HG03354 (cell line): ENCODE data around the gene EP400.

ENCODE experiments used
- ATAC-seq: cut with Tn5 transposase; IDR thresholded peaks from one replicate; pipeline ENCODE4 v1.9.1; 2021; ENCODE audit warnings: mild to moderate bottlenecking; ENCODE audit not compliant: unreplicated experiment, poor library complexity, severe bottlenecking

EP400 gene

GRCh38 chr12:131949431-131950181 is at the start of gene EP400:
EP400 (plus strand) TSS chr12:131949942; CDS start chr12:131960620, 10,678 bp downstream.
- peak; percentile 90 for ATAC-seq

GRCh38 chr12:131900397-131900796 is 49.3 kb upstream of the EP400 start:
- ATAC-seq = no peak

GRCh38 chr12:131901431-131902331 is 48.1 kb upstream of the EP400 start:
- no peak for ATAC-seq

- no peak for ATAC-seq
Observed at GRCh38 chr12:131902332-131903241, 47.2 kb upstream of the EP400 start.

GRCh38 chr12:131903270-131904255 is 46.2 kb upstream of the EP400 start:
- ATAC-seq = no peak

GRCh38 chr12:131904346-131904745 is 45.4 kb upstream of the EP400 start:
- no peak for ATAC-seq

- ATAC-seq = no peak
Observed at GRCh38 chr12:131905081-131905629, 44.6 kb upstream of the EP400 start.

GRCh38 chr12:131905630-131906091 is 44.1 kb upstream of the EP400 start:
- no peak for ATAC-seq

- no peak for ATAC-seq
Observed at GRCh38 chr12:131907379-131908091, 42.2 kb upstream of the EP400 start.

- ATAC-seq = no peak
Observed at GRCh38 chr12:131908092-131909080, 41.4 kb upstream of the EP400 start.

GRCh38 chr12:131909081-131909751 is 40.5 kb upstream of the EP400 start:
- no peak for ATAC-seq

- ATAC-seq = no peak
Observed at GRCh38 chr12:131909752-131910219, 40.0 kb upstream of the EP400 start.

- no peak for ATAC-seq
Observed at GRCh38 chr12:131910302-131911027, 39.3 kb upstream of the EP400 start.

- ATAC-seq = no peak
Observed at GRCh38 chr12:131911028-131911650, 38.6 kb upstream of the EP400 start.
